Thymus (tissue), 11 donors: Measurements from ENCODE around the gene M1AP. TPM values are rescaled to one million over a fixed set of nuclear protein-coding genes. Genes with fewer than 3 reads are reported as not detected.

Experiments used
- DNase-seq, 9 donors: peaks; one replicate each; pipeline ENCODE4 v3.0.0-alpha.2; 2013; ENCODE audit warnings: low spot score in 9 of 9, low read depth in 6 of 9, missing footprints in 1 of 9
- H3K27ac ChIP-seq, 2 donors: one replicate each; pipeline ENCODE4 v1.5.1; 2013; ENCODE audit warnings: control low read depth in 1 of 2, low read depth in 1 of 2, low read length in 1 of 2, mild to moderate bottlenecking in 1 of 2, moderate library complexity in 1 of 2
- H3K27me3 ChIP-seq, 2 donors: one replicate each; pipeline ENCODE4 v1.5.1; 2013; ENCODE audit warnings: low read length in 1 of 2; ENCODE audit not compliant: control insufficient read depth in 2 of 2, insufficient read depth in 1 of 2
- H3K36me3 ChIP-seq, 2 donors: one replicate each; pipeline ENCODE4 v1.5.1; 2013; ENCODE audit warnings: low read length in 1 of 2, mild to moderate bottlenecking in 1 of 2, moderate library complexity in 1 of 2; ENCODE audit not compliant: control insufficient read depth in 2 of 2, insufficient read depth in 2 of 2
- H3K4me1 ChIP-seq, 2 donors: one replicate each; pipeline ENCODE4 v1.5.1; 2013; ENCODE audit warnings: low read length in 2 of 2; ENCODE audit not compliant: control insufficient read depth in 2 of 2, insufficient read depth in 2 of 2
- H3K4me3 ChIP-seq, 2 donors: one replicate each; pipeline ENCODE4 v1.5.1; 2013; ENCODE audit warnings: low read length in 2 of 2, control low read depth in 1 of 2, mild to moderate bottlenecking in 1 of 2
- H3K9me3 ChIP-seq, 2 donors: one replicate each; pipeline ENCODE4 v1.5.1; 2013; ENCODE audit warnings: low read length in 1 of 2, mild to moderate bottlenecking in 1 of 2; ENCODE audit not compliant: control insufficient read depth in 2 of 2, insufficient read depth in 1 of 2
- WGBS: extraction: QIAGEN DNeasy Blood & Tissue Kit; methylation state at CpG from one replicate; pipeline ENCODE4 v1.1.7; 2013; 5-methylcytosine and 5-hydroxymethylcytosine counted together
- polyA plus RNA-seq: library from polyadenylated mRNA; stranded (reverse); fragments of 200-250 nt; gene quantifications from one replicate; pipeline ENCODE4 v1.2.3, GENCODE V29; 2013
- total RNA-seq: library from RNA; stranded (reverse); fragments of 120-200 nt; gene quantifications from one replicate; pipeline ENCODE4 v1.2.4, GENCODE V29; 2013
- donor health status: healthy.

M1AP gene
- total and polyA plus RNA-seq, 2 donors = 0.55 to 0.94 TPM

DNA sequence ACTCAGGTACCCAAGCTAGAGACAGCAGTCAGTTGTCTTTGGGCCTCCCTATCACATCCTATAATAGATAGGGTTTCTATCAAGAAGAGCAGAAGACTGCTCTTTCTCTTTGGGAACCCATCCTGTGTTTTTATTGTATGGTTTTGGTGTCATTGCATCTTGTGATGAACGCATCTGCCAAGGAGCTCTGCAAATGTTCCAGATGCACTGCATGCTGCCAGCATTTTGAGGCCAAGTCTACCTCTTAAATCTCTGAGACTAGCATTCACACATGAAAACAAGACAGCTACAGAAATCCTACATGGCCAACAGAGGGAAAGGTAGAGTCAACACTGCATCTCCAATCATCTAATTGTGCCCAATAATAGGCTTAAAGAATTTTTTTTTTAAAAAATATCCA, 20.0 kb upstream of the M1AP start:
- 95% methylated on average over 1 of the region's 1 CpG for WGBS
- no peaks in the 10 kb centered on the region for H3K36me3 ChIP-seq
- H3K27ac ChIP-seq = no peak overlapping the region
- no peak for DNase-seq
- no peak overlapping the region for H3K4me3 ChIP-seq
- no peaks in the 10 kb centered on the region for H3K27me3 ChIP-seq
- no peaks in the 10 kb centered on the region for H3K9me3 ChIP-seq
- H3K4me1 ChIP-seq = no peaks in the 10 kb centered on the region

- 86% methylated on average over 2 of the region's 2 CpGs for WGBS
- peaks cover 8 to 15% of the 10 kb centered on the region in 2 donors for H3K27me3 ChIP-seq
- H3K36me3 ChIP-seq = no peaks in the 10 kb centered on the region
- H3K9me3 ChIP-seq = no peaks in the 10 kb centered on the region
- DNase-seq = no peak
- H3K4me3 ChIP-seq = no peak overlapping the region
- peaks cover 4 to 6% of the 10 kb centered on the region in 2 donors for H3K4me1 ChIP-seq
- H3K27ac ChIP-seq = no peak overlapping the region
Observed at GRCh38 chr2:74659462-74659861, 11.3 kb upstream of the M1AP start.

DNA sequence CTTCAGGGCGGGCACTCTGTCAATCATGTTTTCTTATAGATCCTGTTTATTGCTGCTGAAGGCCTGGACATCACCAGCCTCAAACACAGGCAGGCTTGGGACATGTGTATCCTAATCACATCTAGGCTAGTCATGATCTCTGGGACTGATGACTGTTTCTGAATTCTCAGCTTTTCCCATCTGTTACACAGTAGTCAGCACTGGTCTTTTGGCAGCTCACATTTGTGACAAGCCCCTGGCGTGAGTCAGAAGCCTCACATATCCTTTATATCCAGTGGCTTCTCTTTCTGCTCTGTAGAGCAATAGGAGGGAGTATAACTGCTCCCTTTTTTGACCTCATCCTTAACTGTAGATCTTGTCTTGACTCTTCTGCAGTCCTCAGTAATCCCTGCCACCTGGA, 10.4 kb upstream of the M1AP start:
- DNase-seq = no peak
- Histone ChIP-seq H3K4me1 (peaks cover 8 to 9% of the 10 kb centered on the region in 2 donors), H3K36me3 (no peaks in the 10 kb centered on the region), H3K4me3 (no peak overlapping the region), H3K27me3 (peaks cover 10 to 18% of the 10 kb centered on the region in 2 donors), H3K27ac (no peak overlapping the region), H3K9me3 (no peaks in the 10 kb centered on the region)
- over 99% methylated on average over 2 of the region's 2 CpGs for WGBS

DNA sequence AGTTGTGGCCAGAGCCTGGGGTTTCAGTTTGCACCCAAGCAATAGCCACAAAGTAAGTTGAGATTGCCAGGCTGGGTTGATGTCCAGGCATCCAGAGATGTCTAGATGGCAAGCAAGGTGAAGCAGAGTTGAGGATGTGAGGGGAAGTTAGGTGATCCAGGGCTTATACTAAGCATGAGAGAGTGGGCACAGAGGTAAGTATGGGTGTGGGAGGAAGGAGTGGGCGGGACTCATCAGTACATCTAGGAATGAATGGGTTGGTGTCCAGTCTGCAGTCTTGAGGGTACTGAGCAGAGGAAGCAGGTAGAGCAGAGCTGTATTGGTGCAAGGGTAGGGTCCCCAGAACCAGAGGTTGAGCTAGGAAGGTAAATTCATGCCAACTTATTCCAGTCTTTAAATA, 7.4 kb upstream of the M1AP start:
- Histone ChIP-seq H3K27me3 (peaks cover 10 to 18% of the 10 kb centered on the region in 2 donors), H3K27ac (no peak overlapping the region), H3K4me3 (no peak overlapping the region), H3K36me3 (no peaks in the 10 kb centered on the region), H3K4me1 (peaks cover 10 to 11% of the 10 kb centered on the region in 2 donors), H3K9me3 (no peaks in the 10 kb centered on the region)
- no peak for DNase-seq
- WGBS = 100% methylated on average over 1 of the region's 1 CpG

GRCh38 chr2:74653985-74654882, 6.1 kb upstream of the M1AP start, which contains the start of gene SEMA4F:
TSS of gene SEMA4F (plus strand) at chr2:74654247. CDS start at chr2:74654377, 130 bp downstream.
- Histone ChIP-seq H3K36me3 (no peaks in the 10 kb centered on the region), H3K9me3 (no peaks in the 10 kb centered on the region), H3K4me3 (peak within 1 kb of the TSS; percentile 63 to 83), H3K27ac (peak within 1 kb of the TSS in 1 of 2 donors; percentile 36), H3K4me1 (peaks cover 10 to 11% of the 10 kb centered on the region in 2 donors), H3K27me3 (peaks cover 10 to 18% of the 10 kb centered on the region in 2 donors)
- 2% methylated on average over 79 of the region's 79 CpGs for WGBS
- DNase-seq = peak; percentile 85 to 97 (median 92)

GRCh38 chr2:74653589-74653984, 5.5 kb upstream of the M1AP start:
- Histone ChIP-seq H3K4me3 (peak overlapping the region; percentile 63 to 83), H3K27ac (no peak overlapping the region), H3K9me3 (no peaks in the 10 kb centered on the region), H3K36me3 (no peaks in the 10 kb centered on the region), H3K27me3 (peaks cover 11 to 23% of the 10 kb centered on the region in 2 donors), H3K4me1 (peaks cover 10 to 11% of the 10 kb centered on the region in 2 donors)
- DNase-seq = peak in 1 of 9 donors; percentile 3
- 9% methylated on average over 15 of the region's 15 CpGs for WGBS

DNA sequence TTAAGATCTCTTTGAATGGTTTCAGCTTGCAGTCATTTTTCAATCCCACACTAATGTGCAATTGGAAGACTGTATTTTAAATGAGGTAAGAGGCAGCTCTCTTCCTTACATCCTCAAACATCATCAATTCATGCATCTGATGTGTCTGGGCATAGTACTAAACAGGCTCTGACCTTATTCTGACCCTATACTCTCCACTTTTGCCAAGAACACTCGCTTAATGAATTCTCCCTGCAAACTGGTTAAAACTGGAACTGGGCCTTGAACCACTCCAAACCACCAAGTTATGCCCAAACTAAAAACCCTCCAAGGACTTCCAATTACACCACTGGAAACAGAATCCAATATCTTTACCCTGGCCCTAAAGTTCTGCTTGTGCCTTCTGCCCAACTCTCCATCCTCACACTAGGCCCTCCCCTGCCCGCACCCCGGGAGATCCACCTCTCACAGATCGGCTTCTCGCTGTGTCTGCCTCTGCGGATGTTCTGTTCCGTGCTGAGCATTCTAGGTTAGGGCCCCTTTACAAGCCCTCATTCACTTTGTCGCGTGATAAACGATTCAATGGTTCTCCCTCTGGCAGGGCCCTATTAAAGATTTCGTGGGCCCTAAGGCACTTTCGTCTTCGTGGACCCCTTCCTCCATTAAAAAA, 1.2 kb downstream of the M1AP start:
- Histone ChIP-seq H3K9me3 (no peaks in the 10 kb centered on the region), H3K27me3 (peaks cover 9 to 22% of the 10 kb centered on the region in 2 donors), H3K36me3 (no peaks in the 10 kb centered on the region), H3K27ac (no peak overlapping the region), H3K4me3 (no peak overlapping the region), H3K4me1 (peaks cover 0 to 4% of the 10 kb centered on the region in 2 donors)
- 98% methylated on average over 13 of the region's 13 CpGs for WGBS
- no peak for DNase-seq

GRCh38 chr2:74646201-74646600, 1.9 kb downstream of the M1AP start:
- 92% methylated on average over 2 of the region's 2 CpGs for WGBS
- Histone ChIP-seq H3K9me3 (no peaks in the 10 kb centered on the region), H3K27ac (no peak overlapping the region), H3K4me3 (no peak overlapping the region), H3K4me1 (peaks cover 0 to 4% of the 10 kb centered on the region in 2 donors), H3K36me3 (no peaks in the 10 kb centered on the region), H3K27me3 (peaks cover 9 to 22% of the 10 kb centered on the region in 2 donors)
- no peak for DNase-seq

DNA sequence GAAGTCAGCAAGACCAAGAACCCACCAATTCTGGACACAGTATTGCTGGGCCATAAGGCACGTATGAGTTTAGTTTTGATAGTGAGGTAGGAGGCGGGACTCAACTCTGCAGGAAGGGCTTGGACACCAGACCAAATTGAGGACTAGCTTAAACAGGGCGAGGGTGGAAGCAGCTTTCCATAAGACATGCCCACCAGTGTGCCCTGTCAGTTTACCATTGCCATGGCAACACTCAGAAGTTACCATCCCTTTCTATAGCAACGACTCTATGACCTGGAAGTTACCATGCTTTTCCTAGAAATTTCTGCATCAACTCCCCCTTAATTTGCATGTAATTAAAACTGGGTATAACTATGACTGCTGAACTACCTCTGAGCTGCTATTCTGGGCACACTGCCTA, 2.8 kb downstream of the M1AP start:
- no peaks in the 10 kb centered on the region for H3K9me3 ChIP-seq
- 89% methylated on average over 4 of the region's 4 CpGs for WGBS
- no peak for DNase-seq
- peaks cover 0 to 4% of the 10 kb centered on the region in 2 donors for H3K4me1 ChIP-seq
- H3K36me3 ChIP-seq = no peaks in the 10 kb centered on the region
- H3K27me3 ChIP-seq = peaks cover 9 to 22% of the 10 kb centered on the region in 2 donors
- H3K27ac ChIP-seq = no peak overlapping the region
- H3K4me3 ChIP-seq = no peak overlapping the region
